ENCODE measurements around the gene CAP1. TPM values are rescaled to one million over a fixed set of nuclear protein-coding genes. Genes with fewer than 3 reads are reported as not detected.

Gene CAP1
- total and polyA plus RNA-seq, 10 of the 15 experiments (the other 5 are each of a cell fraction or from before 2014, with no cell fraction given), result 360 to 500 (median 431) TPM

DNA sequence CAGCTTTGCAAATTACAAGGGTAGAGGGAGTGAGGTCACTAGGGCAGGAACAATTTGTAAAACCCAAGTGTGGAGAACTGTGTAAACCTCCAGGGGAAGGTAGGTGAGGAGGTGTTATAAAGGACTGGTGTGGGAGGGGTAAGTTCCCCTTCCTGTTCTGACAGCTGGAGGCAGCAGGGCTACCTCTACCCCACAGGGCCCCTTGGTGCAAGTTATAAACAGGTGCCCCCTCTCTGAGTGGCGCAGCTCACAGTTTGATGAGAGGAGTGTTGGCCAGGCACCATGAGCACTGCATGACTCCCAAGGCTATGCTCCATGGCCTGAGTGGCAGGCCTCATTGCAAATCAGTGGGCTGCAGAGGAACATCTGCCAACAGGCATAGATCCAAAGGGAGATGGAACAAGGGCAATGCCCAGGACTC, 44.5 kb upstream of the CAP1 start (continued):
- TF ChIP-seq, protein P1, sequence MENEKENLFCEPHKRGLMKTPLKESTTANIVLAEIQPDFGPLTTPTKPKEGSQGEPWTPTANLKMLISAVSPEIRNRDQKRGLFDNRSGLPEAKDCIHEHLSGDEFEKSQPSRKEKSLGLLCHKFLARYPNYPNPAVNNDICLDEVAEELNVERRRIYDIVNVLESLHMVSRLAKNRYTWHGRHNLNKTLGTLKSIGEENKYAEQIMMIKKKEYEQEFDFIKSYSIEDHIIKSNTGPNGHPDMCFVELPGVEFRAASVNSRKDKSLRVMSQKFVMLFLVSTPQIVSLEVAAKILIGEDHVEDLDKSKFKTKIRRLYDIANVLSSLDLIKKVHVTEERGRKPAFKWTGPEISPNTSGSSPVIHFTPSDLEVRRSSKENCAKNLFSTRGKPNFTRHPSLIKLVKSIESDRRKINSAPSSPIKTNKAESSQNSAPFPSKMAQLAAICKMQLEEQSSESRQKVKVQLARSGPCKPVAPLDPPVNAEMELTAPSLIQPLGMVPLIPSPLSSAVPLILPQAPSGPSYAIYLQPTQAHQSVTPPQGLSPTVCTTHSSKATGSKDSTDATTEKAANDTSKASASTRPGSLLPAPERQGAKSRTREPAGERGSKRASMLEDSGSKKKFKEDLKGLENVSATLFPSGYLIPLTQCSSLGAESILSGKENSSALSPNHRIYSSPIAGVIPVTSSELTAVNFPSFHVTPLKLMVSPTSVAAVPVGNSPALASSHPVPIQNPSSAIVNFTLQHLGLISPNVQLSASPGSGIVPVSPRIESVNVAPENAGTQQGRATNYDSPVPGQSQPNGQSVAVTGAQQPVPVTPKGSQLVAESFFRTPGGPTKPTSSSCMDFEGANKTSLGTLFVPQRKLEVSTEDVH (IDR thresholded peaks at IDR 0.05; ENCODE audit: low read depth, partially characterized antibody), result no peak
- no peak for TF ChIP-seq CEBPZ (IDR thresholded peaks at IDR 0.05; ENCODE audit: low read depth, low read length)
- TF ChIP-seq SP1 (IDR thresholded peaks at IDR 0.05; ENCODE audit: low read depth, low read length), result peak; percentile 58
- no peak for TF ChIP-seq ESRRA (IDR thresholded peaks at IDR 0.05; ENCODE audit: low read length)
- TF ChIP-seq NR2C1 (IDR thresholded peaks at IDR 0.05), result no peak
- peak; percentile 90 for TF ChIP-seq PKNOX1 (IDR thresholded peaks at IDR 0.05)
- 0 out of 2 replicates have a peak, but pooled peaks have one; percentile 30 for TF ChIP-seq EED (IDR thresholded peaks at IDR 0.05; ENCODE audit: low read depth)
- TF ChIP-seq, protein P2, sequence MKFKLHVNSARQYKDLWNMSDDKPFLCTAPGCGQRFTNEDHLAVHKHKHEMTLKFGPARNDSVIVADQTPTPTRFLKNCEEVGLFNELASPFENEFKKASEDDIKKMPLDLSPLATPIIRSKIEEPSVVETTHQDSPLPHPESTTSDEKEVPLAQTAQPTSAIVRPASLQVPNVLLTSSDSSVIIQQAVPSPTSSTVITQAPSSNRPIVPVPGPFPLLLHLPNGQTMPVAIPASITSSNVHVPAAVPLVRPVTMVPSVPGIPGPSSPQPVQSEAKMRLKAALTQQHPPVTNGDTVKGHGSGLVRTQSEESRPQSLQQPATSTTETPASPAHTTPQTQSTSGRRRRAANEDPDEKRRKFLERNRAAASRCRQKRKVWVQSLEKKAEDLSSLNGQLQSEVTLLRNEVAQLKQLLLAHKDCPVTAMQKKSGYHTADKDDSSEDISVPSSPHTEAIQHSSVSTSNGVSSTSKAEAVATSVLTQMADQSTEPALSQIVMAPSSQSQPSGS (IDR thresholded peaks at IDR 0.05; ENCODE audit: low read length), result no peak; the same call in 1 of the 2 replicates
- TF ChIP-seq, protein P3, sequence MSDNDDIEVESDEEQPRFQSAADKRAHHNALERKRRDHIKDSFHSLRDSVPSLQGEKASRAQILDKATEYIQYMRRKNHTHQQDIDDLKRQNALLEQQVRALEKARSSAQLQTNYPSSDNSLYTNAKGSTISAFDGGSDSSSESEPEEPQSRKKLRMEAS (IDR thresholded peaks at IDR 0.05; ENCODE audit: low read depth, low read length), result no peak
- TF ChIP-seq, protein P4, sequence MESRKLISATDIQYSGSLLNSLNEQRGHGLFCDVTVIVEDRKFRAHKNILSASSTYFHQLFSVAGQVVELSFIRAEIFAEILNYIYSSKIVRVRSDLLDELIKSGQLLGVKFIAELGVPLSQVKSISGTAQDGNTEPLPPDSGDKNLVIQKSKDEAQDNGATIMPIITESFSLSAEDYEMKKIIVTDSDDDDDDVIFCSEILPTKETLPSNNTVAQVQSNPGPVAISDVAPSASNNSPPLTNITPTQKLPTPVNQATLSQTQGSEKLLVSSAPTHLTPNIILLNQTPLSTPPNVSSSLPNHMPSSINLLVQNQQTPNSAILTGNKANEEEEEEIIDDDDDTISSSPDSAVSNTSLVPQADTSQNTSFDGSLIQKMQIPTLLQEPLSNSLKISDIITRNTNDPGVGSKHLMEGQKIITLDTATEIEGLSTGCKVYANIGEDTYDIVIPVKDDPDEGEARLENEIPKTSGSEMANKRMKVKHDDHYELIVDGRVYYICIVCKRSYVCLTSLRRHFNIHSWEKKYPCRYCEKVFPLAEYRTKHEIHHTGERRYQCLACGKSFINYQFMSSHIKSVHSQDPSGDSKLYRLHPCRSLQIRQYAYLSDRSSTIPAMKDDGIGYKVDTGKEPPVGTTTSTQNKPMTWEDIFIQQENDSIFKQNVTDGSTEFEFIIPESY (IDR thresholded peaks at IDR 0.05), result no peak
- peak; percentile 60 to 61; a peak in 2 of 4 replicates for TF ChIP-seq IKZF2 (IDR thresholded peaks at IDR 0.05)
- TF ChIP-seq CBFB (IDR thresholded peaks at IDR 0.05; ENCODE audit: low read depth), result no peak
- no peak for TF ChIP-seq SREBF1 (IDR thresholded peaks at IDR 0.05; ENCODE audit: low read length)
- TF ChIP-seq ZNF274 (IDR thresholded peaks at IDR 0.05; ENCODE audit: insufficient read depth, insufficient read length), result no peak
- peak; percentile 80 for TF ChIP-seq NR2F1 (conservative IDR thresholded peaks at IDR 0.05)
- no peak for TF ChIP-seq POLR2AphosphoS5 (IDR thresholded peaks at IDR 0.05; ENCODE audit: low read length)
- peak; percentile 68; the same call in 1 of the 2 replicates for TF ChIP-seq NBN (IDR thresholded peaks at IDR 0.05)
- no peak for TF ChIP-seq ZNF24 (IDR thresholded peaks at IDR 0.05)
- TF ChIP-seq POLR2A (IDR thresholded peaks at IDR 0.05; ENCODE audit: low read depth, low read length), result no peak
- TF ChIP-seq, protein P5, sequence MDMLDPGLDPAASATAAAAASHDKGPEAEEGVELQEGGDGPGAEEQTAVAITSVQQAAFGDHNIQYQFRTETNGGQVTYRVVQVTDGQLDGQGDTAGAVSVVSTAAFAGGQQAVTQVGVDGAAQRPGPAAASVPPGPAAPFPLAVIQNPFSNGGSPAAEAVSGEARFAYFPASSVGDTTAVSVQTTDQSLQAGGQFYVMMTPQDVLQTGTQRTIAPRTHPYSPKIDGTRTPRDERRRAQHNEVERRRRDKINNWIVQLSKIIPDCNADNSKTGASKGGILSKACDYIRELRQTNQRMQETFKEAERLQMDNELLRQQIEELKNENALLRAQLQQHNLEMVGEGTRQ (IDR thresholded peaks at IDR 0.05; ENCODE audit: borderline replicate concordance, low read depth, low read length), result no peak
- TF ChIP-seq SREBF2 (IDR thresholded peaks at IDR 0.05; ENCODE audit: low read length), result no peak
